Activated T-cell treated with anti-CD3 and anti-CD28 coated beads, Interleukin-2, amount 50 U/mL, for 4 hours (primary cell): ENCODE measurements around the gene SIK3. TPM values are rescaled to one million over a fixed set of nuclear protein-coding genes. Genes with fewer than 3 reads are reported as not detected.

Experiments
- ATAC-seq, 2 donors: fragments of 200-7000 bp; cut with Tn5 transposase; one replicate each; pipeline ENCODE4 v1.10.0; 2021
- DNase-seq: peaks from one replicate; pipeline ENCODE4 v3.0.0-alpha.2; 2020
- H3K27me3 Mint-ChIP-seq: one replicate; pipeline ENCODE4 v1.8.0; 2021; ENCODE audit warnings: low read depth, mixed read lengths
- H3K36me3 Mint-ChIP-seq: one replicate; pipeline ENCODE4 v1.8.0; 2022; ENCODE audit warnings: mixed read lengths; ENCODE audit not compliant: insufficient read depth
- H3K4me1 Mint-ChIP-seq: one replicate; pipeline ENCODE4 v1.8.0; 2021; ENCODE audit warnings: low read depth, mixed read lengths
- H3K4me3 Mint-ChIP-seq: one replicate; pipeline ENCODE4 v1.8.0; 2021; ENCODE audit warnings: mild to moderate bottlenecking, moderate library complexity, mixed read lengths
- H3K9me3 Mint-ChIP-seq: one replicate; pipeline ENCODE4 v1.8.0; 2021; ENCODE audit warnings: mixed read lengths
- total RNA-seq, 3 donors: library from RNA; stranded (reverse); gene quantifications; one replicate each; pipeline ENCODE4 v1.2.1, GENCODE V29; 2021

The SIK3 gene
- total RNA-seq, 3 donors from 2014 or later, result 28.7 to 48.8 (median 36.5) TPM

- H3K4me1 Mint-ChIP-seq, result peaks cover 50% of the 10 kb centered on the region
- DNase-seq (no peak), ATAC-seq (no peak)
- H3K9me3 Mint-ChIP-seq, result no peaks in the 10 kb centered on the region
- no peak overlapping the region for H3K4me3 Mint-ChIP-seq
- peaks cover 28% of the 10 kb centered on the region for H3K36me3 Mint-ChIP-seq
- H3K27me3 Mint-ChIP-seq, result no peaks in the 10 kb centered on the region
These were observed 191.7 kb downstream of the SIK3 start for GRCh38 chr11:116906479-116906878.

- ATAC-seq, result no peak
- Mint-ChIP-seq H3K4me3 (no peak overlapping the region), H3K9me3 (peaks cover 7% of the 10 kb centered on the region), H3K4me1 (peaks cover 32% of the 10 kb centered on the region), H3K36me3 (peaks cover 34% of the 10 kb centered on the region), H3K27me3 (no peaks in the 10 kb centered on the region)
- no peak for DNase-seq
These were observed 195.1 kb downstream of the SIK3 start for GRCh38 chr11:116903090-116903489.

- H3K4me1 Mint-ChIP-seq, result peaks cover 30% of the 10 kb centered on the region
- DNase-seq (no peak), ATAC-seq (no peak)
- peaks cover 37% of the 10 kb centered on the region for H3K36me3 Mint-ChIP-seq
- H3K27me3 Mint-ChIP-seq, result no peaks in the 10 kb centered on the region
- peaks cover 7% of the 10 kb centered on the region for H3K9me3 Mint-ChIP-seq
- no peak overlapping the region for H3K4me3 Mint-ChIP-seq
These were observed 196.1 kb downstream of the SIK3 start for GRCh38 chr11:116901964-116902688.

GRCh38 chr11:116901211-116901610 lies 197.0 kb downstream of the SIK3 start:
- H3K27me3 Mint-ChIP-seq, result no peaks in the 10 kb centered on the region

GRCh38 chr11:116896211-116896610 lies 202.0 kb downstream of the SIK3 start:
- peaks cover 54% of the 10 kb centered on the region for H3K36me3 Mint-ChIP-seq
- H3K4me1 Mint-ChIP-seq, result peaks cover 11% of the 10 kb centered on the region
- no peak overlapping the region for H3K4me3 Mint-ChIP-seq
- ATAC-seq (no peak), DNase-seq (no peak)
- H3K27me3 Mint-ChIP-seq, result no peaks in the 10 kb centered on the region
- peaks cover 7% of the 10 kb centered on the region for H3K9me3 Mint-ChIP-seq

More at GRCh38 chr11:116901211-116901610, 197.0 kb downstream of the SIK3 start:
- Mint-ChIP-seq H3K36me3 (peaks cover 43% of the 10 kb centered on the region), H3K9me3 (peaks cover 7% of the 10 kb centered on the region), H3K4me1 (peaks cover 30% of the 10 kb centered on the region), H3K4me3 (no peak overlapping the region)
- no peak for DNase-seq
- ATAC-seq, result no peak

GRCh38 chr11:116895048-116895757 lies 203.0 kb downstream of the SIK3 start:
- H3K9me3 Mint-ChIP-seq, result peaks cover 4% of the 10 kb centered on the region
- H3K4me1 Mint-ChIP-seq, result peaks cover 19% of the 10 kb centered on the region
- H3K4me3 Mint-ChIP-seq, result no peak overlapping the region
- H3K27me3 Mint-ChIP-seq, result no peaks in the 10 kb centered on the region
- no peak for DNase-seq
- no peak for ATAC-seq
- H3K36me3 Mint-ChIP-seq, result peaks cover 52% of the 10 kb centered on the region

GRCh38 chr11:116893906-116894305 lies 204.3 kb downstream of the SIK3 start:
- no peaks in the 10 kb centered on the region for H3K9me3 Mint-ChIP-seq
- ATAC-seq (no peak), DNase-seq (no peak)
- peaks cover 46% of the 10 kb centered on the region for H3K36me3 Mint-ChIP-seq
- H3K27me3 Mint-ChIP-seq, result no peaks in the 10 kb centered on the region
- no peak overlapping the region for H3K4me3 Mint-ChIP-seq
- H3K4me1 Mint-ChIP-seq, result peaks cover 20% of the 10 kb centered on the region

- peaks cover 20% of the 10 kb centered on the region for H3K4me1 Mint-ChIP-seq
These were observed 204.8 kb downstream of the SIK3 start for GRCh38 chr11:116893437-116893836.

GRCh38 chr11:116892374-116892773 lies 205.9 kb downstream of the SIK3 start:
- ATAC-seq (no peak), DNase-seq (no peak)
- H3K36me3 Mint-ChIP-seq, result peaks cover 46% of the 10 kb centered on the region
- H3K4me1 Mint-ChIP-seq, result peaks cover 20% of the 10 kb centered on the region
- no peaks in the 10 kb centered on the region for H3K27me3 Mint-ChIP-seq
- H3K4me3 Mint-ChIP-seq, result no peak overlapping the region
- H3K9me3 Mint-ChIP-seq, result no peaks in the 10 kb centered on the region

More at GRCh38 chr11:116893437-116893836, 204.8 kb downstream of the SIK3 start:
- DNase-seq (no peak), ATAC-seq (no peak)
- Mint-ChIP-seq H3K4me3 (no peak overlapping the region), H3K36me3 (peaks cover 46% of the 10 kb centered on the region), H3K27me3 (no peaks in the 10 kb centered on the region), H3K9me3 (no peaks in the 10 kb centered on the region)

- peaks cover 41% of the 10 kb centered on the region for H3K36me3 Mint-ChIP-seq
- ATAC-seq (no peak), DNase-seq (no peak)
These were observed 206.5 kb downstream of the SIK3 start for GRCh38 chr11:116891746-116892145.

GRCh38 chr11:116890607-116891006 lies 207.6 kb downstream of the SIK3 start:
- DNase-seq, result no peak
- ATAC-seq, result no peak
- Mint-ChIP-seq H3K4me3 (no peak overlapping the region), H3K27me3 (no peaks in the 10 kb centered on the region), H3K36me3 (peaks cover 37% of the 10 kb centered on the region), H3K9me3 (no peaks in the 10 kb centered on the region), H3K4me1 (peaks cover 20% of the 10 kb centered on the region)

More at GRCh38 chr11:116891746-116892145, 206.5 kb downstream of the SIK3 start:
- Mint-ChIP-seq H3K4me1 (peaks cover 20% of the 10 kb centered on the region), H3K27me3 (no peaks in the 10 kb centered on the region), H3K4me3 (no peak overlapping the region), H3K9me3 (no peaks in the 10 kb centered on the region)

GRCh38 chr11:116890193-116890592 lies 208.0 kb downstream of the SIK3 start:
- peak; percentile 77 to 84 for ATAC-seq

GRCh38 chr11:116888884-116889549 lies 209.2 kb downstream of the SIK3 start:
- H3K27me3 Mint-ChIP-seq, result no peaks in the 10 kb centered on the region
- H3K36me3 Mint-ChIP-seq, result peaks cover 27% of the 10 kb centered on the region
- DNase-seq (no peak), ATAC-seq (no peak)
- H3K4me1 Mint-ChIP-seq, result peaks cover 18% of the 10 kb centered on the region
- H3K9me3 Mint-ChIP-seq, result no peaks in the 10 kb centered on the region
- no peak overlapping the region for H3K4me3 Mint-ChIP-seq

More at GRCh38 chr11:116890193-116890592, 208.0 kb downstream of the SIK3 start:
- Mint-ChIP-seq H3K4me1 (peaks cover 18% of the 10 kb centered on the region), H3K9me3 (no peaks in the 10 kb centered on the region), H3K4me3 (no peak overlapping the region), H3K36me3 (peaks cover 35% of the 10 kb centered on the region), H3K27me3 (no peaks in the 10 kb centered on the region)
- no peak for DNase-seq

GRCh38 chr11:116888024-116888423 lies 210.2 kb downstream of the SIK3 start:
- ATAC-seq (no peak), DNase-seq (no peak)
- Mint-ChIP-seq H3K9me3 (no peaks in the 10 kb centered on the region), H3K4me3 (no peak overlapping the region), H3K36me3 (peaks cover 25% of the 10 kb centered on the region), H3K4me1 (peaks cover 18% of the 10 kb centered on the region), H3K27me3 (no peaks in the 10 kb centered on the region)
